PC-9 (cell line): Measurements from ENCODE around the gene RNF43. TPM values are rescaled to one million over a fixed set of nuclear protein-coding genes. Genes with fewer than 3 reads are reported as not detected.

Experiments used
- BruUV-seq: library from RNA; stranded (reverse); fragments of 400-500 nt; replicated peaks from 2 replicates; lab custom pipeline; 2021; lab: Mats Ljungman, UMichigan
- CTCF ChIA-PET: fragments of 300-600 bp; sonication (Branson Sonifier 250); formaldehyde crosslinking; loops from one replicate; lab custom pipeline; 2022; ENCODE audit warnings: antibody characterized with exemption; lab: Charles Lee
- POLR2A ChIA-PET: fragments of 300-600 bp; sonication (Branson Sonifier 250); formaldehyde crosslinking; loops from one replicate; lab custom pipeline; 2022; ENCODE audit warnings: antibody characterized with exemption; ENCODE audit not compliant: unreplicated experiment; lab: Charles Lee
- DNase-seq, 2 experiments: peaks; one replicate each; pipeline versions ENCODE4 v3.0.0 to v3.0.0-alpha.2; 2015 to 2022; ENCODE audit warnings: mixed read lengths in 1 of 2
- H2AFZ ChIP-seq: fragments of 200-600 bp; sonication (generic); 2 replicates; pipeline ENCODE4 v1.8.1; 2017; ENCODE audit warnings: antibody characterized with exemption
- H3F3A ChIP-seq: fragments of 200-600 bp; sonication (generic); 2 replicates; pipeline ENCODE4 v1.8.1; 2017; ENCODE audit warnings: antibody characterized with exemption, mild to moderate bottlenecking, low read depth; ENCODE audit not compliant: insufficient read depth
- H3K27ac ChIP-seq: fragments of 200-600 bp; sonication (generic); 2 replicates; pipeline ENCODE4 v1.6.1; 2016; ENCODE audit warnings: mixed run types
- H3K27me3 ChIP-seq: fragments of 200-600 bp; sonication (generic); 2 replicates; pipeline ENCODE4 v1.6.1; 2016; ENCODE audit warnings: low read depth, mixed run types; ENCODE audit not compliant: insufficient read depth
- H3K36me3 ChIP-seq: fragments of 200-600 bp; sonication (generic); 2 replicates; pipeline ENCODE4 v1.6.1; 2016; ENCODE audit warnings: low read depth, mixed run types
- H3K4me1 ChIP-seq: fragments of 200-600 bp; sonication (generic); replicated peaks from 2 replicates; pipeline ENCODE4 v1.6.1; 2016; ENCODE audit warnings: mixed run types; ENCODE audit not compliant: insufficient read depth
- H3K4me2 ChIP-seq: fragments of 200-600 bp; sonication (generic); 2 replicates; pipeline ENCODE4 v1.6.1; 2017; ENCODE audit warnings: mixed run types
- H3K4me3 ChIP-seq: fragments of 200-600 bp; sonication (generic); 2 replicates; pipeline ENCODE4 v1.6.1; 2016; ENCODE audit warnings: mixed run types
- H3K79me2 ChIP-seq: fragments of 200-600 bp; sonication (generic); 2 replicates; pipeline ENCODE4 v1.6.1; 2017; ENCODE audit warnings: low read depth, mixed run types
- H3K9me2 ChIP-seq: fragments of 200-600 bp; sonication (generic); 2 replicates; pipeline ENCODE4 v1.8.1; 2017; ENCODE audit warnings: mild to moderate bottlenecking; ENCODE audit not compliant: insufficient read depth
- H3K9me3 ChIP-seq: fragments of 200-600 bp; sonication (generic); 2 replicates; pipeline ENCODE4 v1.8.1; 2016; ENCODE audit warnings: low read depth; ENCODE audit not compliant: insufficient read depth
- H4K20me1 ChIP-seq: fragments of 200-600 bp; sonication (generic); 2 replicates; pipeline ENCODE4 v1.8.1; 2017; ENCODE audit not compliant: insufficient read depth
- EZH2 ChIP-seq: fragments of 200-600 bp; sonication (generic); IDR thresholded peaks from 2 replicates; pipeline ENCODE4 v1.8.0; 2017; ENCODE audit warnings: antibody characterized with exemption, low read depth
- intact Hi-C: fragments of 100-400 bp; cut with micrococcal nuclease; formaldehyde crosslinking; loops from one replicate; pipeline ENCODE4 v1.10.0; 2022; ENCODE audit not compliant: unreplicated experiment
- total RNA-seq: library from RNA; stranded (reverse); gene quantifications from 2 replicates; pipeline ENCODE4 v1.2.3, GENCODE V29; 2021
- TF ChIP-seq, protein P1 (sequence below): fragments of 200-600 bp; sonication (generic); conservative IDR thresholded peaks from 2 replicates; pipeline ENCODE4 v1.6.1; 2017; ENCODE audit warnings: mixed run types, antibody characterized with exemption, mild to moderate bottlenecking, moderate library complexity

Gene RNF43
- total RNA-seq, 1 experiment from 2014 or later, result 0.33 TPM

DNA sequence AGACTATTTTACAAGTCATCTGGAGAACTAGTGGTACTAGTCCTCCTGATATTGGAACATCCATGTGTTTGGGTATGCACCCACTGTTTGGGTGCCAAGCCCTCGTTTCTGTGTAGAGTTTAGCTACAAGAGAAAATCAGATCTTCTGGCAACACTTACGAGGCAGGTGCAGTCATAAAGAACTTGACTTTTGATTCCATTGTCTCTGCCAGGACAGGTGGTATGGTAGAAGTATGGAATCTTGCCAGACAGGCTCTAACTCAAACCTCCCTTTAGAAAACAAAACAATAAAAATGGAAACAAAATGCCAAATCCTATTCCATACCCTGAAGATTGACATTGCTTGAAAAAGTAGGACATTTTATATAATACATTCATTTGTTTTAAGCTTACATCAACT, 16.0 kb downstream of the RNF43 start:
- Histone ChIP-seq H3K4me3 (no peak overlapping the region), H3K36me3 (no peaks in the 10 kb centered on the region), H4K20me1 (no peaks in the 10 kb centered on the region), H3F3A (peaks cover 14% of the 10 kb centered on the region; the same call in 1 of the 2 replicates), H3K79me2 (no peaks in the 10 kb centered on the region), H3K27me3 (0 out of 2 replicates have a peak, but pooled peaks cover 7% of the 10 kb centered on the region), H3K9me3 (no peaks in the 10 kb centered on the region; the same call in 1 of the 2 replicates), H3K4me1 (peaks cover 23% of the 10 kb centered on the region), H3K4me2 (peak overlapping the region; percentile 11; the same call in 1 of the 2 replicates), H3K9me2 (no peaks in the 10 kb centered on the region), H3K27ac (no peak overlapping the region), H2AFZ (no peak overlapping the region)
- intact Hi-C loops, result no loop called here
- DNase-seq, result no peak
- TF ChIP-seq, protein P1, sequence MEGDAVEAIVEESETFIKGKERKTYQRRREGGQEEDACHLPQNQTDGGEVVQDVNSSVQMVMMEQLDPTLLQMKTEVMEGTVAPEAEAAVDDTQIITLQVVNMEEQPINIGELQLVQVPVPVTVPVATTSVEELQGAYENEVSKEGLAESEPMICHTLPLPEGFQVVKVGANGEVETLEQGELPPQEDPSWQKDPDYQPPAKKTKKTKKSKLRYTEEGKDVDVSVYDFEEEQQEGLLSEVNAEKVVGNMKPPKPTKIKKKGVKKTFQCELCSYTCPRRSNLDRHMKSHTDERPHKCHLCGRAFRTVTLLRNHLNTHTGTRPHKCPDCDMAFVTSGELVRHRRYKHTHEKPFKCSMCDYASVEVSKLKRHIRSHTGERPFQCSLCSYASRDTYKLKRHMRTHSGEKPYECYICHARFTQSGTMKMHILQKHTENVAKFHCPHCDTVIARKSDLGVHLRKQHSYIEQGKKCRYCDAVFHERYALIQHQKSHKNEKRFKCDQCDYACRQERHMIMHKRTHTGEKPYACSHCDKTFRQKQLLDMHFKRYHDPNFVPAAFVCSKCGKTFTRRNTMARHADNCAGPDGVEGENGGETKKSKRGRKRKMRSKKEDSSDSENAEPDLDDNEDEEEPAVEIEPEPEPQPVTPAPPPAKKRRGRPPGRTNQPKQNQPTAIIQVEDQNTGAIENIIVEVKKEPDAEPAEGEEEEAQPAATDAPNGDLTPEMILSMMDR, result no peak
- no peak for TF ChIP-seq EZH2
- ChIA-PET POLR2A (no interaction called here), CTCF (no interaction called here)
- BruUV-seq, result no TSS peak

DNA sequence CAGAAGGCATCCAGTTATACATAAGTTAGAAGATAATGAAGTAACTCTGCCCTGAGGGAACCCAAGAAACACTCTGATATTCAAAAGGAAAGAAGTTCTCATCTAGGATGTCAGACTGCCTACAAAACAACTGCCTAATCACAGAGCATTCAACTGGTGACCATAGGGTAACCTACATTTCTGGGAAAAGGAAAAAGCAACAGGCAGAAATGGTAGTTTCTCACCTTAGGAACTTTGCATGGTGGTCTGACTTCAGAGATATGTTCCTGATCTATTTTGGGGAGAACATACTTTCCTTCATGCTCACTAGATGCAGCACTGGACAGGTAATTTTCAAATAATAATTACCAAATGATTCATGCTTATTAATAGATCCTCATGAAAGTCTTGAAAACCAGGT, 16.5 kb downstream of the RNF43 start:
- POLR2A ChIA-PET, result no interaction called here

DNA sequence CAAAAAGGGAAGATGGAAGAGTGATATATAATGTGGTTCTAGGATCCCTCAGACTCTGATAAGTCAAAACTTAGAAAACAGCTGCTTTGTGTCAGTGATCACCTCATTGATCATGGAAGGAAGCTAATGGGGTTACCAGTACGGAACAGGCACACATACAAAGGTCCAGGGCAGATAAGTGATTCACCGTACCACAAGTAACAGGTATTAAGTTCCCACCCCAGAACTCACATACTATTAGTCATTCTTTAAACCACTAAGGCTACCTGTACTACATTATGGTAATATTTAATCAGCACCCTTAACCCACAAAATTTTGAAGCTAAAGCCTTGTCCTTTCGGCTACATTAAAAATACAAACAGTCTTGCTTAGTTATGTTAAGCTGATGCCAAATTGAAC, 17.4 kb downstream of the RNF43 start:
- no TSS peak for BruUV-seq
- H3K9me3 ChIP-seq, result no peaks in the 10 kb centered on the region; the same call in 1 of the 2 replicates
- H3K27ac ChIP-seq, result no peak overlapping the region
- H3K9me2 ChIP-seq, result no peaks in the 10 kb centered on the region
- peaks cover 14% of the 10 kb centered on the region; the same call in 1 of the 2 replicates for H3F3A ChIP-seq
- no peak overlapping the region for H3K4me2 ChIP-seq
- no peaks in the 10 kb centered on the region for H3K79me2 ChIP-seq
- H4K20me1 ChIP-seq, result no peaks in the 10 kb centered on the region
- no peak for DNase-seq
- intact Hi-C loops, result no loop called here
- TF ChIP-seq, protein P1, result no peak
- no peak for TF ChIP-seq EZH2
- no peak overlapping the region for H3K4me3 ChIP-seq
- 0 out of 2 replicates have a peak, but pooled peaks cover 15% of the 10 kb centered on the region for H3K27me3 ChIP-seq
- H3K36me3 ChIP-seq, result no peaks in the 10 kb centered on the region
- POLR2A ChIA-PET, result no interaction called here
- H2AFZ ChIP-seq, result no peak overlapping the region
- CTCF ChIA-PET, result interaction anchor here (0.9 kb wide), 1 partner anchor 82 kb away, joined by 3 read pairs; no protein-coding TSS in a partner anchor
- H3K4me1 ChIP-seq, result peaks cover 24% of the 10 kb centered on the region

More for the DNA sequence above, 16.5 kb downstream of the RNF43 start:
- Histone ChIP-seq H2AFZ (no peak overlapping the region), H3K4me3 (no peak overlapping the region), H3F3A (peaks cover 14% of the 10 kb centered on the region; the same call in 1 of the 2 replicates), H3K9me3 (no peaks in the 10 kb centered on the region; the same call in 1 of the 2 replicates), H3K79me2 (no peaks in the 10 kb centered on the region), H3K9me2 (no peaks in the 10 kb centered on the region), H4K20me1 (no peaks in the 10 kb centered on the region), H3K4me1 (peaks cover 23% of the 10 kb centered on the region), H3K4me2 (0 out of 2 replicates have a peak overlapping the region, but pooled peaks have one; percentile 11), H3K27me3 (0 out of 2 replicates have a peak, but pooled peaks cover 12% of the 10 kb centered on the region), H3K36me3 (no peaks in the 10 kb centered on the region), H3K27ac (no peak overlapping the region)
- BruUV-seq, result no TSS peak
- CTCF ChIA-PET, result interaction anchor here (0.6 to 0.9 kb wide), 2 partner anchors 83 to 859 kb away, joined by 3 to 4 read pairs; no protein-coding TSS in a partner anchor
- DNase-seq, result no peak
- intact Hi-C loops, result no loop called here
- TF ChIP-seq, protein P1, result no peak
- TF ChIP-seq EZH2, result no peak
